Transverse colon (tissue), 4 donors: ENCODE measurements around the gene ZNF789. TPM values are rescaled to one million over a fixed set of nuclear protein-coding genes. Genes with fewer than 3 reads are reported as not detected.

ENCODE experiments used
- DNase-seq: peaks from one replicate; pipeline ENCODE4 v3.0.0-alpha.2; 2019
- H3K27ac ChIP-seq, 4 donors: fragments of 200-600 bp; sonication (generic); 2 replicates each; pipeline ENCODE4 v1.5.1; 2016 to 2018; ENCODE audit warnings: inconsistent platforms in 4 of 4
- H3K27me3 ChIP-seq: fragments of 200-600 bp; sonication (generic); 2 replicates; pipeline ENCODE4 v1.5.1; 2017; ENCODE audit warnings: inconsistent platforms
- H3K36me3 ChIP-seq, 4 donors: fragments of 200-600 bp; sonication (generic); 2 replicates each; pipeline ENCODE4 v1.5.1; 2017 to 2019; ENCODE audit warnings: inconsistent platforms in 4 of 4
- H3K4me1 ChIP-seq, 4 donors: fragments of 200-600 bp; sonication (generic); 2 replicates each; pipeline ENCODE4 v1.5.1; 2017 to 2020; ENCODE audit warnings: inconsistent platforms in 4 of 4
- H3K4me3 ChIP-seq, 4 donors: fragments of 200-600 bp; sonication (generic); 1 replicate in 1 of 4; 2 replicates in 3 of 4; pipeline versions ENCODE4 v1.5.1 to v1.6.1; 2017 to 2019; ENCODE audit warnings: inconsistent platforms in 4 of 4
- H3K9me3 ChIP-seq, 2 donors: fragments of 200-600 bp; sonication (generic); 2 replicates each; pipeline ENCODE4 v1.5.1; 2017 to 2019; ENCODE audit warnings: inconsistent platforms in 2 of 2
- EP300 ChIP-seq: sonication (generic); formaldehyde crosslinking; IDR thresholded peaks from one replicate; pipeline ENCODE4 v1.6.1; 2017; ENCODE audit warnings: antibody characterized with exemption, low read depth
- POLR2A ChIP-seq: fragments of 450-650 bp; IDR thresholded peaks from one replicate; pipeline ENCODE4 v1.6.1; 2016; ENCODE audit warnings: antibody characterized with exemption, mild to moderate bottlenecking, moderate library complexity
- POLR2AphosphoS5 ChIP-seq, 3 donors: sonication (generic); formaldehyde crosslinking; IDR thresholded peaks; one replicate each; pipeline ENCODE4 v1.6.1; 2016; ENCODE audit warnings: antibody characterized with exemption in 3 of 3
- WGBS, 2 donors: methylation state at CpG; one replicate each; pipeline ENCODE4 v1.1.5; 2018; ENCODE audit warnings: low coverage in 1 of 2; 5-methylcytosine and 5-hydroxymethylcytosine counted together
- in situ Hi-C, 4 donors: fragments of 200-750 bp; cut with MboI; loops; one replicate each; pipeline versions ENCODE4 v1.15.0 to v1.15.1; 2017; ENCODE audit warnings: low sequenced_read_pairs in 3 of 4, low pct_ligation_motif_present in 1 of 4, low pct_unique_long_range_greater_than_20kb in 1 of 4
- intact Hi-C: fragments of 100-400 bp; cut with DNase I; formaldehyde crosslinking; loops from one replicate; pipeline ENCODE4 v1.15.1; 2023; ENCODE audit warnings: low total_unique reads
- total RNA-seq, 4 donors: library from RNA; depleted of rRNA; stranded (reverse); fragments of >200 nt; gene quantifications; one replicate each; pipeline ENCODE4 v1.1.0, GENCODE V29; 2016
- TF ChIP-seq, protein P1 (sequence below), 5 experiments: fragments of 200-600 bp in 3 of 5; fragments of 450-650 bp in 2 of 5; sonication (generic) in 3 of 5; IDR thresholded peaks; 1 replicate in 2 of 5; 2 replicates in 3 of 5; pipeline ENCODE4 v1.5.1; 2016 to 2017; ENCODE audit warnings: antibody characterized with exemption in 5 of 5, inconsistent platforms in 3 of 5, mild to moderate bottlenecking in 2 of 5, moderate library complexity in 1 of 5

The ZNF789 gene
- total RNA-seq, 4 donors from 2014 or later: 17.2 to 30.7 (median 20.1) TPM

DNA sequence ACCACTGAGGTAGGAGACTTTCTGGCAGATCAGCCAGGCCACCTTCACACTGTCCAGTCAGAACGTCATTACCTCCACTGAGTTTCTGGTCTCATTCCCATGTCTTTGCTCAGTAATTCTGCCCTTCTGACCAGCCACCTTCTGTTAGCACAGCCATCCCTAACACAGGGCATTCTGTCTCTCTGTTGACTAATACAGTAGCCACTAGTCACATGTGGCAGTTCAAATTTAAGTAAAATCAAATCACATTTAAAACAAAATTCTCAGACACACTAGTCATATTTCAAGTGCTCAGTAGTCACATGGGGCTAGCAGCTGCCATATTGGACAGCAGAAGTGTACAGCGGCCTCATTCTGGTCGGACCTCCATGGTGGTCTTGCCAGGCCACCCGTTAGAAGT, 26.6 kb upstream of the ZNF789 start:
- no peak for TF ChIP-seq EP300
- H3K9me3 ChIP-seq: no peaks in the 10 kb centered on the region
- peaks cover 0 to 3% (median 0%) of the 10 kb centered on the region in 4 donors for H3K4me1 ChIP-seq
- peaks cover 0 to 47% (median 8%) of the 10 kb centered on the region in 4 donors for H3K36me3 ChIP-seq
- intact Hi-C loops: no loop called here
- no peak overlapping the region for H3K4me3 ChIP-seq
- in situ Hi-C loops: no loop called here
- H3K27ac ChIP-seq: no peak overlapping the region
- DNase-seq: no peak
- no peaks in the 10 kb centered on the region for H3K27me3 ChIP-seq
- WGBS, 2 donors: 84% methylated on average over 4 of the region's 4 CpGs; no CpG with 5 or more reads in 1 of the 2 donors

DNA sequence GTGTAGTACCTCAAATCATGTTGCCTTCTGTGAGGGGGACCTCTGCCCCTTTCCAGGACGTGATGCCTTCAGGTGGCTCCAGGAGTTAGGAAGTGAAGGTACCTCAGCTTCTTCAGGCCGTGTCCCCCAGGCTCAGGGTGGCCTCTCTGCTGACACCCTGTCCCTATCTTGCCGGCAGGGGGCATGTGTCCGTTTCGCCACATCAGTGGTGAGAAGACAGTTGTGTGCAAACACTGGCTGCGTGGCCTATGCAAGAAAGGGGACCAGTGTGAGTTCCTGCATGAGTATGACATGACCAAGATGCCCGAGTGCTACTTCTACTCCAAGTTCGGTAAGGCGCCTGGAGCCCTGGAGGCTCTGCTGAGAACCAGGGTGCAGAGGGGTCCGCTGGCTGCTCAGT, 24.7 kb upstream of the ZNF789 start:
- Histone ChIP-seq H3K27me3 (no peaks in the 10 kb centered on the region), H3K4me1 (no peaks in the 10 kb centered on the region), H3K9me3 (no peaks in the 10 kb centered on the region), H3K27ac (no peak overlapping the region), H3K36me3 (peaks cover 0 to 48% (median 8%) of the 10 kb centered on the region in 4 donors), H3K4me3 (no peak overlapping the region)
- in situ Hi-C loops (no loop called here), intact Hi-C loops (no loop called here)
- TF ChIP-seq POLR2A: no peak
- TF ChIP-seq, protein P1, sequence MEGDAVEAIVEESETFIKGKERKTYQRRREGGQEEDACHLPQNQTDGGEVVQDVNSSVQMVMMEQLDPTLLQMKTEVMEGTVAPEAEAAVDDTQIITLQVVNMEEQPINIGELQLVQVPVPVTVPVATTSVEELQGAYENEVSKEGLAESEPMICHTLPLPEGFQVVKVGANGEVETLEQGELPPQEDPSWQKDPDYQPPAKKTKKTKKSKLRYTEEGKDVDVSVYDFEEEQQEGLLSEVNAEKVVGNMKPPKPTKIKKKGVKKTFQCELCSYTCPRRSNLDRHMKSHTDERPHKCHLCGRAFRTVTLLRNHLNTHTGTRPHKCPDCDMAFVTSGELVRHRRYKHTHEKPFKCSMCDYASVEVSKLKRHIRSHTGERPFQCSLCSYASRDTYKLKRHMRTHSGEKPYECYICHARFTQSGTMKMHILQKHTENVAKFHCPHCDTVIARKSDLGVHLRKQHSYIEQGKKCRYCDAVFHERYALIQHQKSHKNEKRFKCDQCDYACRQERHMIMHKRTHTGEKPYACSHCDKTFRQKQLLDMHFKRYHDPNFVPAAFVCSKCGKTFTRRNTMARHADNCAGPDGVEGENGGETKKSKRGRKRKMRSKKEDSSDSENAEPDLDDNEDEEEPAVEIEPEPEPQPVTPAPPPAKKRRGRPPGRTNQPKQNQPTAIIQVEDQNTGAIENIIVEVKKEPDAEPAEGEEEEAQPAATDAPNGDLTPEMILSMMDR (IDR thresholded peaks at IDR 0.05): peak in 1 of 5 experiments; percentile 12
- DNase-seq: no peak
- WGBS, 2 donors: 80% methylated on average over 10 of the region's 10 CpGs; no CpG with 5 or more reads in 1 of the 2 donors

DNA sequence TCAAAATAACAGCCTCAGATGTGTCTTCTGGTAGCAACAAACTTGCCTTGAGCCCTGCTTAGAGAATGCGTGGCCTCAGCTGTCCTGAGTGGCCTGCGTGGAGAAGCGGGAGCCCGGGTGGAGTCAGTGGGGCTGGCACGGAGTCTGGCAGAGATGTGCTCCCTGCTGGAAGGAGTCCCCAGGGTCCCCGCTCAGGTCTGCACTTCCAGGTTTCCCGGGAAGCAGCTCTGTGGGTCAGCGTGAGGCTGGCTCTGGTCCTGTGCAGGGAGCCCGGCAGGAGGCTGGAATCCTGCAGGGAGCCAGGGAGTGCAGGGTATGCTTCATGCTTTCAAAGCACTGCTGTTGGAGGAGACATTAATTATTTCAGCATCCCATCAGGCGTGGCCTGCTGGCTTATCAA, 23.8 kb upstream of the ZNF789 start:
- in situ Hi-C loops: no loop called here
- no peaks in the 10 kb centered on the region for H3K9me3 ChIP-seq
- H3K4me3 ChIP-seq: no peak overlapping the region
- no peaks in the 10 kb centered on the region for H3K27me3 ChIP-seq
- DNase-seq: no peak
- TF ChIP-seq, protein P1 (IDR thresholded peaks at IDR 0.05): no peak
- TF ChIP-seq EP300 (no peak), POLR2A (no peak), POLR2AphosphoS5 (IDR thresholded peaks at IDR 0.05) (no peak)
- no peak overlapping the region for H3K27ac ChIP-seq
- H3K4me1 ChIP-seq: no peaks in the 10 kb centered on the region
- intact Hi-C loops: no loop called here
- 90% methylated on average over 10 of the region's 10 CpGs; no CpG with 5 or more reads in 1 of the 2 donors for WGBS, 2 donors
- H3K36me3 ChIP-seq: peaks cover 0 to 48% (median 8%) of the 10 kb centered on the region in 4 donors

DNA sequence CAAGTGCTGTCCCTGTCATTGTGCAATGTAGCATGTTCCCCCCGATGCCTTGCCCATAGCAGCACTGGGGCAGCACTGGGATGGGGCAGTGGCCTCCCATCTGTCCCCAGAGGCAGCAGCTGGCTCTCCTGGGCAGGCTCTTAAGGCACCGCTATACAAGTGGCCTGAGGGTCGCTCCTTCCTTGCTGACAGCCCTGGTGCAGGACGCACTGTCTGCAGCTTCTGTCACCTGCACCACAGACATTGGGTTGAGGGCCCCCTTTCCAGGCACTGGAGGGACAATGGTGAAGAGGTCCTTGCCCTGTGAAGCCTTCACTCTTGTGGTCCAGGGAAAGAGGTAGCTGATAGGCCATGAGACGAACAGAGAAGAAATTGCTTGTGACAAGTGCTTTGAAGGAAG, 23.4 kb upstream of the ZNF789 start:
- Histone ChIP-seq H3K27ac (no peak overlapping the region), H3K27me3 (no peaks in the 10 kb centered on the region), H3K36me3 (peaks cover 0 to 48% (median 8%) of the 10 kb centered on the region in 4 donors), H3K4me1 (no peaks in the 10 kb centered on the region), H3K4me3 (no peak overlapping the region), H3K9me3 (no peaks in the 10 kb centered on the region)
- in situ Hi-C loops (no loop called here), intact Hi-C loops (no loop called here)
- TF ChIP-seq POLR2A (no peak), EP300 (no peak), POLR2AphosphoS5 (IDR thresholded peaks at IDR 0.05) (no peak)
- TF ChIP-seq, protein P1 (IDR thresholded peaks at IDR 0.05): no peak
- 81 to 96% methylated on average over 2 to 5 of the region's 5 CpGs for WGBS, 2 donors
- no peak for DNase-seq

DNA sequence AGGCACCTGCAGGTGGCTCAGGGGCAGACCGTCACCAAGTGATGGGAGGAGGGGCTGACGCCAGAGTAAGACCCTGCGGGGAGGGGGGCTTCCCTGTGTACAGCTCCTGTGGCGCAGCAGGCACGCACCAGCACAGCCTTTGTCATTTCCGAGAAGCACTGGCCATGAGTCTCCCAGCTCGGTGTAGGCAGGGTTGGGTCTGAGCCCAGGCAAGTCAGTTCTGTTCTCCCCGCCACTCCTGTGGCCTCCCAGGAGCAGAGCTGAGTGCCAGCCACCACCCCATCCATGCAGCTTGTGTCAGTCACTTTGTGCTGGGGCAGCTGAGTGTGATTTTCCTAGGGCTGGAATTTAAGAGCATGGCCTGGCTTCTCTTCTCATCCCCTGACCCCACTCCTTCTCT, 20.8 kb upstream of the ZNF789 start:
- intact Hi-C loops (no loop called here), in situ Hi-C loops (no loop called here)
- TF ChIP-seq POLR2A (no peak), EP300 (no peak), POLR2AphosphoS5 (IDR thresholded peaks at IDR 0.05) (no peak)
- TF ChIP-seq, protein P1 (IDR thresholded peaks at IDR 0.05): no peak
- Histone ChIP-seq H3K4me3 (no peak overlapping the region), H3K36me3 (peaks cover 0 to 30% (median 9%) of the 10 kb centered on the region in 4 donors), H3K4me1 (no peaks in the 10 kb centered on the region), H3K9me3 (no peaks in the 10 kb centered on the region), H3K27me3 (no peaks in the 10 kb centered on the region), H3K27ac (no peak overlapping the region)
- WGBS, 2 donors: 88% methylated on average over 8 of the region's 8 CpGs; no CpG with 5 or more reads in 1 of the 2 donors
- no peak for DNase-seq
